GM19043 (cell line): ENCODE results near the gene CGB7.

Experiments
- ATAC-seq: cut with Tn5 transposase; IDR thresholded peaks from one replicate; pipeline ENCODE4 v1.9.1; 2021; ENCODE audit warnings: low read depth; ENCODE audit not compliant: unreplicated experiment

Gene CGB7

DNA sequence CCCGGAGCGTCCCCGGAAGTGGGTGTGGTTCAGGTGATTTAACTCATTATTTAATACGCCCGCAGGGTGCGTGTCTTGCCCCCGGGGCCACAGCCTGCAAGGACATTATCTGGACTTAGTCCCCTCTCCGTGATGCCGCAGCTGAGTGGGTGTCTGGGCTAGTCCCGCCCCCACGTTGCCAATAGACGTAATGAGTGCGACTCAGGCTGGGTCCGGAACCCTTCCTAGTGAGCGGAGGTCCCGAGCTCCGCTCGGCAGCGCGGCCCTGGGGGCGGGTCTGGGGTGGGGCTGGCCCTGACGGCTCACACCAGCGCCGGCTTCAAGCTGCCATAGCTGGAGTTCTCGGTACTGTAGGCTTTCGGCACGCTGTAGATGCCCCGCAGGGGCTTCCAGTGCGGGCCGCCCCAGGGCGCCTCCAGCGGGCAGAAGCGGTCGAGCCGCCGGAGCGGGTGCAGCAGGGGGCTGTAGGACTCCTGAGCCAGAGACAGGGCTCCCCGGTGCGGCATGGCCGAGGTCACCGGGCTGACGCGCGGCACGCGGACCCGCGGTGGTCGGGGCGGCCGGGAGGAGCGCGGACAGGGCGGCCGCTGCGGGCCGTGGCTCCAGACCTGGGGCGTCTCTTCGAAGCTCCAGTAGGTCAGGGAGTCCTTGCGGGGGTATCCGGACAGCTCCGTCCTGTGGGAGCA lies 39.7 kb downstream of the CGB7 start:
- no peak for ATAC-seq

GRCh38 chr19:49017041-49017665 lies 40.4 kb downstream of the CGB7 start, which contains the start of gene LHB:
Gene LHB, minus strand, starts transcription at chr19:49017091. Its CDS starts 10 bp downstream, at chr19:49017081.
- ATAC-seq: no peak

DNA sequence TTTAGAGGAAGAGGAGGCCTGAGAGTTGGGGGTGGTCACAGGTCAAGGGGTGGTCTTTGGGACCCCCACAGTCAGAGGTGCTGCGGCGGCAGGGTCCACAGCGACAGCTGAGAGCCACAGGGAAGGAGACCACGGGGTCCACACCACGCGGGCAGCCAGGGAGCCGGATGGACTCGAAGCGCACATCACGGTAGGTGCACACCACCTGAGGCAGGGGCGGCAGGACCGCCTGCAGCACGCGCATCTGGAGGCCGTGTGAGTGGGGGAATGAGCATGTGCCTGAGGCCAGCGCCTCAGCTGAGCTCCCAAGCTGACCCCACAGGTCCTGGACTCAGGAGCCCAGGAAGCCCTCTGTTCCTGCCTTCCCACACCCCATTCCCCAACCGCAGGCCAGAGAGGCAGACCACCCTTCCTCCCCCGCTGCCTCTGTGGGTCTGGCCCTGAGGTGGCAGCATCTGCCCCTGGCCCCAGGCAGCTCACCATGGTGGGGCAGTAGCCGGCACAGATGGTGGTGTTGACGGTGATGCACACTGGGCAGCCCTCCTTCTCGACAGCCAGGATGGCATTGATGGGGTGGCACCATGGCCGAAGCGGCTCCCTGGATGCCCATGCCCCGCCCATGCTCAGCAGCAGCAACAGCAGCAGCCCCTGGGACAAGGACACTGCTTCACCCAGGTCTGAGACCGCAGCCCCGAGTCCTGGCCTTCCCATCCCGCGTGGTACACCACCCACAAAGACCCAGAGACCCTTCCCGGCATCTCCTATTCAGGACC lies 41.3 kb downstream of the CGB7 start:
- ATAC-seq: no peak

DNA sequence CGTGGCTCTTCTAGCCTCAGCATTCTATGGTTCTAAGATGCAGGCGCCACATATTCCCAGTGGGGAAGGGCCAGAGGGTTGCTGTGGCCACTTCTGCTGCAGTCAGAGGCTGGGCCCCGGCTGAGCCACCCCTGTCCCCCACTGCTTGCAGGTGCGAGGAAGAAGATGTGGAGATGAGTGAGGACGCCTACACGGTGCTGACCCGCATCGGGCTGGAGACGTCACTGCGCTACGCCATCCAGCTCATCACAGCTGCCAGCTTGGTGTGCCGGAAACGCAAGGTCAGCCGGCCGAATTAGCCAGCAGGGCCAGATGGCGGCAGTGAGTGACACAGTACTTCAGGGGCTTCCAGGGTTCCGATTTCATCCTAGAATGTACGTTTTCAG lies 42.7 kb downstream of the CGB7 start:
- no peak for ATAC-seq

- ATAC-seq: no peak
Observed at GRCh38 chr19:49014123-49014869, 43.3 kb downstream of the CGB7 start.

GRCh38 chr19:49011194-49011593 lies 46.4 kb downstream of the CGB7 start:
- ATAC-seq: no peak

DNA sequence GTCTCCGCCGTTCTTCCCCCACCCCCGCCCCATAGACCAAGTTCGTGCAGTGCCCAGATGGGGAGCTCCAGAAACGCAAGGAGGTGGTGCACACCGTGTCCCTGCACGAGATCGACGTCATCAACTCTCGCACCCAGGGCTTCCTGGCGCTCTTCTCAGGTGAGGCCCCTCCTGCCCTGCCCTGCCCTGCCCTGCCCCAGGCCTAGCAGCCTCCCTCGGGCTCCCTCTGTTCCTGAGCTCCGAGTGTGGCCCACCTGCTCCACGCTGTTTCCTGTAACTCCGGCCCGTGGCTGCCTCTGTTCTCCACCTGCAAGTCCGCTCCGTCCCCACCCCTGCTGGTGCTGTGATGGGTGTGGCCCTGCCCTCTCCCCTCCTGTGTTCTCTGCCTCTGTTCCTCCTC lies 47.1 kb downstream of the CGB7 start:
- no peak for ATAC-seq

- no peak for ATAC-seq
Observed at GRCh38 chr19:49009828-49010227, 47.7 kb downstream of the CGB7 start.

GRCh38 chr19:49006905-49007304 lies 50.6 kb downstream of the CGB7 start:
- ATAC-seq: no peak

DNA sequence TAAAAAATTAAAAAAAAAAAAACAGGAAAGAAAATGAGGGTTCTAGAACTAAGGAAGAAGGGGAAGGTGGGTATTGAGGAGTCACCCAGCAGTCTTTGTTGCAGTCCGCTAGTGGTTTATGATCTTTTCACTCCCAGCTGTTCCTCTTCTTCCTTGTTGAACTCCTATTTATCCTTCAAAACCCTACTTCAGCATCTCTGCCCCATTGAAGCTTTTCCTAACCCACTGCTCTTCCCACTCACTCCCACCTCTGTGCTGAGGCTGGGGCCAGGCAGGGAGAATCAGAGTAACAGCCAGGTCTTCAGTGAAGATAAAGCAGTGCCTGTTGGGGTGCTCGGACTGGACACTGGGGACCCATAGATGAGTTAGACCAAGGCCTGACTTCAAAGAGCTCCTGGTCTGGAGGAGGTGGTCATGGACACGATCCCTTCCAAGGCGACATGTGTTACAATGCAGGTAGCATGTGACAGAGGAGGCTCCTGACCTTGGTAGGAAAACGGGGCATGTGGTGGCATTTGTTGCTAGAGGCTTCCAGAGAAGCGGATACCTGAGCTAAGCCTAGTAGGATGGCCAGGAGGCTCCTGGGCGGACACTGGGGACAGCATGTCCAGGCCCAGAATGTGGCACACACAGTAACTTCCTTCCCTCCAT lies 52.5 kb downstream of the CGB7 start:
- ATAC-seq: no peak
